ENCODE data around the gene KRT32. TPM values are rescaled to one million over a fixed set of nuclear protein-coding genes. Genes with fewer than 3 reads are reported as not detected.

Gene KRT32
- polyA plus RNA-seq, 3 donors from 2014 or later, result not detected

GRCh38 chr17:41464173-41464572 is 3.0 kb downstream of the KRT32 start:
- Mint-ChIP-seq H3K36me3 (no peaks in the 10 kb centered on the region), H3K4me3 (no peak overlapping the region), H3K9me3 (no peaks in the 10 kb centered on the region), H3K27ac (no peak overlapping the region), H3K27me3 (ENCODE audit: low read depth in 3 of 3) (peaks cover 2 to 3% (median 2%) of the 10 kb centered on the region in 3 donors), H3K4me1 (no peaks in the 10 kb centered on the region)
- no peak for DNase-seq

GRCh38 chr17:41463746-41464145 is 3.4 kb downstream of the KRT32 start:
- Mint-ChIP-seq H3K4me1 (no peaks in the 10 kb centered on the region), H3K27me3 (ENCODE audit: low read depth in 3 of 3) (peaks cover 1 to 3% (median 2%) of the 10 kb centered on the region in 3 donors), H3K27ac (no peak overlapping the region), H3K36me3 (no peaks in the 10 kb centered on the region), H3K9me3 (no peaks in the 10 kb centered on the region), H3K4me3 (no peak overlapping the region)
- no peak for DNase-seq

GRCh38 chr17:41462705-41463104 is 4.5 kb downstream of the KRT32 start:
- Mint-ChIP-seq H3K27me3 (ENCODE audit: low read depth in 3 of 3) (peaks cover 0 to 3% (median 2%) of the 10 kb centered on the region in 3 donors), H3K4me3 (no peak overlapping the region), H3K27ac (no peak overlapping the region), H3K4me1 (no peaks in the 10 kb centered on the region), H3K36me3 (no peaks in the 10 kb centered on the region), H3K9me3 (no peaks in the 10 kb centered on the region)
- no peak for DNase-seq

- Mint-ChIP-seq H3K4me3 (no peak overlapping the region), H3K4me1 (no peaks in the 10 kb centered on the region), H3K27ac (no peak overlapping the region), H3K9me3 (no peaks in the 10 kb centered on the region), H3K36me3 (no peaks in the 10 kb centered on the region), H3K27me3 (ENCODE audit: low read depth in 3 of 3) (peaks cover 2 to 7% (median 4%) of the 10 kb centered on the region in 3 donors)
- DNase-seq, result no peak
These were observed 9.5 kb downstream of the KRT32 start for GRCh38 chr17:41457676-41458075.

- H3K4me3 Mint-ChIP-seq, result no peak overlapping the region
- H3K9me3 Mint-ChIP-seq, result no peaks in the 10 kb centered on the region
- no peak overlapping the region for H3K27ac Mint-ChIP-seq
- DNase-seq, result no peak
- H3K4me1 Mint-ChIP-seq, result no peaks in the 10 kb centered on the region
- H3K36me3 Mint-ChIP-seq, result no peaks in the 10 kb centered on the region
- peaks cover 2 to 7% (median 3%) of the 10 kb centered on the region in 3 donors for H3K27me3 Mint-ChIP-seq (ENCODE audit: low read depth in 3 of 3)
These were observed 11.0 kb downstream of the KRT32 start for GRCh38 chr17:41456204-41456603.

- no peak for DNase-seq
- no peaks in the 10 kb centered on the region for H3K4me1 Mint-ChIP-seq
- H3K27me3 Mint-ChIP-seq (ENCODE audit: low read depth in 3 of 3), result peaks cover 1 to 7% (median 4%) of the 10 kb centered on the region in 3 donors
- H3K9me3 Mint-ChIP-seq, result no peaks in the 10 kb centered on the region
- no peak overlapping the region for H3K27ac Mint-ChIP-seq
- no peaks in the 10 kb centered on the region for H3K36me3 Mint-ChIP-seq
- no peak overlapping the region for H3K4me3 Mint-ChIP-seq
These were observed 11.9 kb downstream of the KRT32 start for GRCh38 chr17:41455236-41455635.

- no peaks in the 10 kb centered on the region for H3K4me1 Mint-ChIP-seq
- no peak overlapping the region for H3K4me3 Mint-ChIP-seq
These were observed 14.1 kb downstream of the KRT32 start for GRCh38 chr17:41453066-41453465.

GRCh38 chr17:41452281-41452680 is 14.9 kb downstream of the KRT32 start:
- no peak for DNase-seq
- no peaks in the 10 kb centered on the region for H3K4me1 Mint-ChIP-seq
- no peak overlapping the region for H3K27ac Mint-ChIP-seq
- no peaks in the 10 kb centered on the region for H3K36me3 Mint-ChIP-seq
- H3K4me3 Mint-ChIP-seq, result no peak overlapping the region
- peaks cover 1 to 8% (median 4%) of the 10 kb centered on the region in 3 donors for H3K27me3 Mint-ChIP-seq (ENCODE audit: low read depth in 3 of 3)
- H3K9me3 Mint-ChIP-seq, result no peaks in the 10 kb centered on the region

More at GRCh38 chr17:41453066-41453465, 14.1 kb downstream of the KRT32 start:
- DNase-seq, result no peak
- no peaks in the 10 kb centered on the region for H3K9me3 Mint-ChIP-seq
- no peak overlapping the region for H3K27ac Mint-ChIP-seq
- H3K27me3 Mint-ChIP-seq (ENCODE audit: low read depth in 3 of 3), result peaks cover 1 to 8% (median 4%) of the 10 kb centered on the region in 3 donors
- H3K36me3 Mint-ChIP-seq, result no peaks in the 10 kb centered on the region

GRCh38 chr17:41451154-41451728 is 15.9 kb downstream of the KRT32 start:
- Mint-ChIP-seq H3K36me3 (no peaks in the 10 kb centered on the region), H3K4me3 (no peak overlapping the region), H3K4me1 (no peaks in the 10 kb centered on the region), H3K9me3 (no peaks in the 10 kb centered on the region), H3K27me3 (ENCODE audit: low read depth in 3 of 3) (peaks cover 1 to 8% (median 4%) of the 10 kb centered on the region in 3 donors), H3K27ac (no peak overlapping the region)
- DNase-seq, result no peak

GRCh38 chr17:41449008-41449407 is 18.2 kb downstream of the KRT32 start:
- DNase-seq, result no peak
- Mint-ChIP-seq H3K4me3 (no peak overlapping the region), H3K9me3 (peaks cover 0 to 3% (median 0%) of the 10 kb centered on the region in 6 donors), H3K36me3 (no peaks in the 10 kb centered on the region), H3K4me1 (no peaks in the 10 kb centered on the region), H3K27me3 (ENCODE audit: low read depth in 3 of 3) (peaks cover 0 to 5% (median 3%) of the 10 kb centered on the region in 3 donors), H3K27ac (no peak overlapping the region)

- no peaks in the 10 kb centered on the region for H3K36me3 Mint-ChIP-seq
- H3K9me3 Mint-ChIP-seq, result peaks cover 0 to 3% (median 0%) of the 10 kb centered on the region in 6 donors
- H3K4me1 Mint-ChIP-seq, result no peaks in the 10 kb centered on the region
- DNase-seq, result no peak
- no peak overlapping the region for H3K4me3 Mint-ChIP-seq
- peaks cover 0 to 7% (median 5%) of the 10 kb centered on the region in 3 donors for H3K27me3 Mint-ChIP-seq (ENCODE audit: low read depth in 3 of 3)
- no peak overlapping the region for H3K27ac Mint-ChIP-seq
These were observed 18.7 kb downstream of the KRT32 start for GRCh38 chr17:41448506-41448905.

GRCh38 chr17:41446806-41447205 is 20.4 kb downstream of the KRT32 start:
- no peak overlapping the region for H3K27ac Mint-ChIP-seq
- no peaks in the 10 kb centered on the region for H3K36me3 Mint-ChIP-seq
- no peak for DNase-seq
- peaks cover 0 to 7% (median 5%) of the 10 kb centered on the region in 3 donors for H3K27me3 Mint-ChIP-seq (ENCODE audit: low read depth in 3 of 3)
- H3K9me3 Mint-ChIP-seq, result peaks cover 0 to 3% (median 0%) of the 10 kb centered on the region in 6 donors
- no peaks in the 10 kb centered on the region for H3K4me1 Mint-ChIP-seq
- H3K4me3 Mint-ChIP-seq, result no peak overlapping the region

GRCh38 chr17:41444640-41445039 is 22.5 kb downstream of the KRT32 start:
- no peak overlapping the region for H3K27ac Mint-ChIP-seq
- DNase-seq, result no peak
- peaks cover 0 to 4% (median 4%) of the 10 kb centered on the region in 3 donors for H3K27me3 Mint-ChIP-seq (ENCODE audit: low read depth in 3 of 3)
- H3K36me3 Mint-ChIP-seq, result no peaks in the 10 kb centered on the region
- peaks cover 0 to 3% (median 0%) of the 10 kb centered on the region in 6 donors for H3K9me3 Mint-ChIP-seq
- H3K4me1 Mint-ChIP-seq, result no peaks in the 10 kb centered on the region
- no peak overlapping the region for H3K4me3 Mint-ChIP-seq

- Mint-ChIP-seq H3K27ac (no peak overlapping the region), H3K4me1 (no peaks in the 10 kb centered on the region)
These were observed 23.0 kb downstream of the KRT32 start for GRCh38 chr17:41444186-41444585.

GRCh38 chr17:41442739-41443138 is 24.4 kb downstream of the KRT32 start:
- no peak for DNase-seq
- Mint-ChIP-seq H3K4me3 (no peak overlapping the region), H3K4me1 (no peaks in the 10 kb centered on the region), H3K27me3 (ENCODE audit: low read depth in 3 of 3) (peaks cover 1 to 8% (median 5%) of the 10 kb centered on the region in 3 donors), H3K27ac (no peak overlapping the region), H3K36me3 (no peaks in the 10 kb centered on the region), H3K9me3 (peaks cover 0 to 3% (median 0%) of the 10 kb centered on the region in 6 donors)

More at GRCh38 chr17:41444186-41444585, 23.0 kb downstream of the KRT32 start:
- peaks cover 0 to 6% (median 4%) of the 10 kb centered on the region in 3 donors for H3K27me3 Mint-ChIP-seq (ENCODE audit: low read depth in 3 of 3)
- peaks cover 0 to 3% (median 0%) of the 10 kb centered on the region in 6 donors for H3K9me3 Mint-ChIP-seq
- no peak for DNase-seq
- H3K36me3 Mint-ChIP-seq, result no peaks in the 10 kb centered on the region
- H3K4me3 Mint-ChIP-seq, result no peak overlapping the region
